ENCODE data around the gene NDUFB3. TPM values are rescaled to one million over a fixed set of nuclear protein-coding genes. Genes with fewer than 3 reads are reported as not detected.
A peak's percentile ranks its signal among the peaks of the same experiment; 100 is the strongest.

NDUFB3 gene
- total and polyA plus RNA-seq, 2 donors (not counting 3 experiments of a cell fraction or from before 2014, with no cell fraction given), result 65.6 to 96.7 TPM

- dilution Hi-C loops (cut with MboI; ENCODE audit: extremely low pct_ligation_motif_present, low sequenced_read_pairs) (no loop called here), intact Hi-C loops (cut with micrococcal nuclease) (no loop called here)
- Histone ChIP-seq H3K27me3 (ENCODE audit: control insufficient read depth in 2 of 2, insufficient read depth in 2 of 2, low read length in 2 of 2) (no peaks in the 10 kb centered on the region), H3K9ac (replicated peaks; ENCODE audit: extremely low read depth, insufficient read depth, low read length) (peak overlapping the region; percentile 80), H4K20me1 (replicated peaks; ENCODE audit: control insufficient read depth, extremely low read depth, insufficient read depth, low read length) (no peaks in the 10 kb centered on the region), H3K9me1 (replicated peaks; ENCODE audit: control insufficient read depth, extremely low read depth, insufficient read depth, low read length) (no peaks in the 10 kb centered on the region), H3K79me2 (ENCODE audit: control insufficient read depth, insufficient read depth, low read length) (peaks cover 68% of the 10 kb centered on the region), H3K4me2 (ENCODE audit: insufficient read depth, low read length) (peak overlapping the region; percentile 85), H3K27ac (ENCODE audit: insufficient read depth, low read depth, low read length) (peak overlapping the region; percentile 99), H3K4me3 (replicated peaks in 1 of 3; ENCODE audit: insufficient read depth in 1 of 3, low read depth in 1 of 3, low read length in 3 of 3) (peak overlapping the region in 1 of 3 experiments; percentile 63), H3K9me3 (replicated peaks; ENCODE audit: control insufficient read depth, insufficient read depth, low read length) (no peaks in the 10 kb centered on the region), H3K36me3 (ENCODE audit: control insufficient read depth in 2 of 2, extremely low read depth in 1 of 2, insufficient read depth in 2 of 2, low read length in 2 of 2) (peaks cover 0 to 4% of the 10 kb centered on the region in 2 experiments), H3K4me1 (ENCODE audit: control insufficient read depth, extremely low read depth, insufficient read depth, low read length) (peaks cover 82% of the 10 kb centered on the region), H2AFZ (ENCODE audit: low read depth, low read length) (no peak overlapping the region)
- peak; percentile 20 for TF ChIP-seq MYC (IDR thresholded peaks at IDR 0.05; ENCODE audit: low read depth, low read length)
- peak; percentile 63 for TF ChIP-seq POLR2A (IDR thresholded peaks at IDR 0.05; ENCODE audit: low read depth, low read length)
- peak; percentile 65 for TF ChIP-seq POLR2AphosphoS5 (IDR thresholded peaks at IDR 0.05; ENCODE audit: insufficient read depth, low read depth, low read length)
- TF ChIP-seq JUN (IDR thresholded peaks at IDR 0.05; ENCODE audit: borderline replicate concordance, insufficient read depth, insufficient read length, low read depth), result peak; percentile 27
- peak; percentile 88 for TF ChIP-seq MAX (IDR thresholded peaks at IDR 0.05; ENCODE audit: insufficient read depth, insufficient read length)
- no peak for TF ChIP-seq EZH2 (IDR thresholded peaks at IDR 0.05; ENCODE audit: borderline replicate concordance, low read depth, low read length, severe bottlenecking)
- TF ChIP-seq GATA2 (IDR thresholded peaks at IDR 0.05; ENCODE audit: insufficient read depth, insufficient read length, low read depth, low read length), result no peak
- TF ChIP-seq CTCF (IDR thresholded peaks at IDR 0.05; ENCODE audit: extremely low read depth in 1 of 2, insufficient read depth in 1 of 2, low read depth in 1 of 2, low read length in 2 of 2), result no peak
- TF ChIP-seq FOS (IDR thresholded peaks at IDR 0.05; ENCODE audit: borderline replicate concordance, insufficient read depth, low read length), result peak; percentile 22
- ChIA-PET POLR2A (interaction anchor here (0.7 to 0.9 kb wide), 2 partner anchors 11 to 29 kb away, joined by 3 to 4 read pairs; no protein-coding TSS in a partner anchor), CTCF (interaction anchor here (0.7 to 4.8 kb wide), 3 partner anchors 8 to 22 kb away, joined by 3 to 19 read pairs (median 6); no protein-coding TSS in a partner anchor)
- BruUV-seq (replicated peaks), result no TSS peak
- peak; percentile 63 for FAIRE-seq
- peak; percentile 88 for DNase-seq (ENCODE audit: low read depth, low spot score)
These were observed 57.2 kb downstream of the NDUFB3 start for GRCh38 chr2:201128933-201129505.
